Stimulated activated naive CD8-positive, alpha-beta T cell treated with anti-CD3 and anti-CD28 coated beads, Interleukin-15, amount 100 ng/mL, for 72 hours (primary cell): Measurements from ENCODE around the gene LGALS3BP.
"Not testable (repeated sequence)": the region's sequence is repeated elsewhere in the genome, so short reads cannot be mapped to it uniquely, and the experiment has no call there.

Source experiments
- ATAC-seq: fragments of 150-1000 bp; cut with Tn5 transposase; 2 replicates; pipeline ENCODE4 v1.10.0; 2021; ENCODE audit warnings: mild to moderate bottlenecking, moderate library complexity
- DNase-seq, 2 donors: peaks; one replicate each; pipeline ENCODE4 v3.0.0; 2021 to 2022
- H3K27ac Mint-ChIP-seq, 2 donors: one replicate each; pipeline ENCODE4 v1.8.0; 2022; ENCODE audit warnings: mild to moderate bottlenecking in 2 of 2, mixed read lengths in 2 of 2, moderate library complexity in 2 of 2
- H3K27me3 Mint-ChIP-seq: one replicate; pipeline ENCODE4 v1.8.0; 2022; ENCODE audit warnings: mixed read lengths
- H3K4me1 Mint-ChIP-seq: one replicate; pipeline ENCODE4 v1.8.0; 2022; ENCODE audit warnings: mild to moderate bottlenecking, mixed read lengths
- H3K4me3 Mint-ChIP-seq, 2 donors: one replicate each; pipeline ENCODE4 v1.8.0; 2022; ENCODE audit warnings: mild to moderate bottlenecking in 2 of 2, mixed read lengths in 2 of 2, moderate library complexity in 1 of 2
- H3K9me3 Mint-ChIP-seq, 2 donors: one replicate each; pipeline ENCODE4 v1.8.0; 2022; ENCODE audit warnings: mixed read lengths in 2 of 2

The LGALS3BP gene

GRCh38 chr17:78952706-78953105, 27.0 kb downstream of the LGALS3BP start:
- H3K27ac Mint-ChIP-seq: no peak overlapping the region

DNA sequence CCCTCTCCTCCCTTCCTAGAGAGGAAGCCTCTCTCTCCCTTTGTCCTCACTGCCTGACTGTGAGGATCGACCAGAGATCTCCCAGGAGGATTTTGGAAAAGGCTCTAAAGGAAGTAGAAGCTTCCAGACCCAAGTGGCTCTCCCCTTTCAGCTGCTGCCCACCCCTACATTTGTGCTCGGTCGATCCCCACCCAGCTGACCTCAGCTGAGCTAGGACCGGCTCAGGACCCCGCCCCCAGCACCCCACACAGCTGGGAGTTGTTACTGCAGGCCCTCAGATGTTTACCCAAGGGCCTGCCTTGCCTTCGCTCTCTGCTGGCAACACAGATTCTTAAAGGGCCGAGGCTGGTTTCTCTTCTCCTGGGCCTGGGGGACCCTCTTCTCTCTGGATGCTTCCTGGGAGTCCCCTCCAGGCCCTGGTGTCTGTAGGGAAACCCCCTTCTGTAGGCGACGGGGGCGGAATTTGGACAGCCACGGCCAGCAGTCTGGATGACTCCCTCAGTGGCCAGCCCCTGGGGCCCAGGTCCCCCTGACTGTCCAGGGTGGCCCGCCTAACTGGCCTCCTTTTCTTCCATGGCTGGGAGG, 27.7 kb downstream of the LGALS3BP start:
- Mint-ChIP-seq H3K27me3 (no peaks in the 10 kb centered on the region), H3K4me3 (no peak overlapping the region), H3K4me1 (peaks cover 8% of the 10 kb centered on the region), H3K9me3 (peaks cover 0 to 23% of the 10 kb centered on the region in 2 donors), H3K27ac (no peak overlapping the region)
- ATAC-seq (no peak), DNase-seq (no peak)

More at GRCh38 chr17:78952706-78953105, 27.0 kb downstream of the LGALS3BP start:
- peaks cover 0 to 23% of the 10 kb centered on the region in 2 donors for H3K9me3 Mint-ChIP-seq
- DNase-seq: no peak
- ATAC-seq: no peak
- H3K27me3 Mint-ChIP-seq: no peaks in the 10 kb centered on the region
- H3K4me1 Mint-ChIP-seq: peaks cover 10% of the 10 kb centered on the region
- H3K4me3 Mint-ChIP-seq: no peak overlapping the region

DNA sequence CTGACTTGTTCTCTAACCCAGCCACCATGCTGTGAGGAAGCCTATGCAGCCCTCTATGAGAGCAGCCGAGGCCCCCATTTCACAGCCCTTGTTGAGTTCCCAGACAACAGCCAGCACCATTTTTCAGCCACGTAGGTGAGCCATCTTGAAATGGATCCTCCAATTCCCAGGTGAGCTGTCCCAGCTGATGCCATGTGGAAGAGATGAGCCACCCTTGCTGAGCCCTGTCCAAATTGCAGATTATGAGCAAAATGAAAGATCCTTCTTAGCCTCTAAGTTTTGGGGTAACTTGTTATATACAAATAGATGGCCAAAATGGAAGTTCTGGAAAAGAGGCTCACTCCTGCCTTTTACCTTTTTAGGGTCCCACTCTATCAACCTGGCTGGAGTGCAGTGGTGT, 28.9 kb downstream of the LGALS3BP start:
- ATAC-seq (no peak), DNase-seq (no peak)
- no peaks in the 10 kb centered on the region for H3K4me1 Mint-ChIP-seq
- no peaks in the 10 kb centered on the region for H3K27me3 Mint-ChIP-seq
- no peak overlapping the region for H3K4me3 Mint-ChIP-seq
- H3K9me3 Mint-ChIP-seq: peaks cover 0 to 23% of the 10 kb centered on the region in 2 donors
- no peak overlapping the region for H3K27ac Mint-ChIP-seq

DNA sequence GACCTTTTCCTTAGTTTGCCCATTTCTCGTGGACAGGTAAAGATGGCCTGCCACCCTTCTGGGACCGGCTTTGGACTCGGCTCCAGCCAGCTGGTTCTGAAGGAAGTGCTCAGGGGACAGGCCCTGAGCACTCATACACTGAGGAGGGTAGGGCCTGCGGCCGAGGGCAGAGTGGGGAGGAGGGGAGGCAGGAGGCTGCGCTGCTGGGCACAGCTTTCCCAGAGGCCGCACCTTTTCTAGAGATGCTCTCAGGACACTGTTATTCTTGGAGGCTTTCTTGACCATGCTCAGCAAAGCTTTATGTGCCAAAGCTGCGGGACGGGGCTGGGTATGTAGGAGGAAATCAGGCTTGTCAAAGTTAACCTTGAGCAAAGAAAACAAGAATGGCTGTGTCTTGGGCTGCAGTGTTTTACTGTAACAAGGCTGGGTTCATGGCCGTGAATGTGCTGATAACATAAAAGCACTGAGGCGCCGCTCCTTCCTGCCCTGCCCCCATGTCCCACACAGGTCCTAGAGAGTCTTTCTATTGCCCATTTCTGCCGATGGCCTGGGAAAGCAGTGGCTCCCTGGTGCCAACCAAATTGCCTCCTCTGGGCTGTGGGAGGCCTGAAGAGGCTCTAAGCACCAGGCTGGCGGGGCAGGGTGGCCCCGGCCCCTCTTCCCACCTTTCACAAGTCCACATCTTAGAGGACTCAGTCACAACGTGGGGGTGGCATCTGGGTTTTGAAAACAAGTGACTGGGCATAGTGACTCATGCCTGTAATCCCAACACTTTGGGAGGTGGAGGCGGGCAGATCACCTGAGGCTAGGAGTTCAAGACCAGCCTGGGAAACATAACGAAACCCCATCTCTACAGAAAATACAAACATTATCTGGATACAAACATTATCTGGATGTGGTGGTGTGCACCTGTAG, 32.2 kb downstream of the LGALS3BP start:
- ATAC-seq: no peak
- DNase-seq: no peak
- Mint-ChIP-seq H3K4me1 (peaks cover 4% of the 10 kb centered on the region), H3K9me3 (peaks cover 0 to 23% of the 10 kb centered on the region in 2 donors), H3K4me3 (no peak overlapping the region), H3K27me3 (no peaks in the 10 kb centered on the region), H3K27ac (peak overlapping the region in 1 of 2 donors; percentile 78)

DNA sequence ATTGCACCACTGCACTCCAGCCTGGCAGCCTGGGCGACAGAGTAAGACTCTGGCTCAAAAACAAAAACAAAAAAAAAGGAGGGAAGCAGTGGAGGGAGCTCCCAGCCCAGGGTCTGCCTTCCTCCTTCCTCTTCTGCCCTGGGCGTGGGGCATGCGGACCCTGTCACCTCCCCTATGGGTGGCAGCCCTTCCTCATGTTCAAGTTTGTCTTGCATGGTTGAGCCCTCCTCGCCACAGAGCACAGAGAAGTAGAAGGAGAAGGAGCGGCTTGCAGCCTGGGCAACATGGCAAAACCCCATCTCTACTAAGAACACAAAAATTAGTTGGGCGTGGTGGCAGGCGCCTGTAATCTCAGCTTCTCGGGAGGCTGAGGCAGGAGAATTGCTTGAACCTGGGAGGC, 33.1 kb downstream of the LGALS3BP start:
- Mint-ChIP-seq H3K4me1 (peaks cover 4% of the 10 kb centered on the region), H3K9me3 (peaks cover 0 to 23% of the 10 kb centered on the region in 2 donors), H3K27me3 (no peaks in the 10 kb centered on the region), H3K27ac (no peak overlapping the region), H3K4me3 (no peak overlapping the region)
- ATAC-seq: no peak
- no peak for DNase-seq

DNA sequence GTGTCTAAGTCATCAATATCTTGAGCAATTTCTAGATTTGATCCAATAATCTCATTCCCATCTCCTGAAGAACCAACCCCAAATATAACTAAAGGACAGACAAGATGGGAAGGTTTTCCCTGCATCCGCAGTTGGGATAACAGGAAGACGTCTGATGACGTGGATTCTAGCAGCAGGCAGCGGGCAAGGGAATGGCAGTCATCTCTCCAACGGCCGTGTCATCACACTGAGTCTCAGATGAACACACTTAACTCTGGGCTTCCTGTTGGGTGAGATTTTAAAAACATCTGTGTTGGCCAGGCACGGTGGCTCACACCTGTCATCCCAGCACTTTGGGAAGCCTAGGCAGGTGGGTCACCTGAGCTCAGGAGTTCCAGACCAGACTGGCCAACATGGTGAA, 33.6 kb downstream of the LGALS3BP start:
- Mint-ChIP-seq H3K4me3 (no peak overlapping the region), H3K4me1 (peaks cover 4% of the 10 kb centered on the region), H3K27me3 (no peaks in the 10 kb centered on the region), H3K9me3 (peaks cover 0 to 18% of the 10 kb centered on the region in 2 donors), H3K27ac (no peak overlapping the region)
- ATAC-seq: no peak
- no peak for DNase-seq

DNA sequence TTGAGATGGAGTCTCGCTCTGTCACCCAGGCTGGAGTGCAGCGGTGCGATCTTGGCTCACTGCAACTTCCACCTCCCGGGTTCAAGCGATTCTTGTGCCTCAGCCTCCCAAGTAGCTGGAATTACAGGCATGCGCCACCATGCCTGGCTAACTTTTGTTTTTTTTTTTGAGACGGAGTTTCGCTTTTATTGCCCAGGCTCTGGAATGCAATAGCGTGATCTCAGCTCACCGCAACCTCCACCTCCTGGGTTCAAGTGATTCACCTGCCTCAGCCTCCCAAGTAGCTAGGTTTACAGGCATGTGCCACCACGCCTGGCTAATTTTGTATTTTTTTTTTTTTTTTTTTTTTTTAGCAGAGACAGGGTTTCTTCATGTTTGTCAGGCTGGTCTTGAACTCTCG, 34.3 kb downstream of the LGALS3BP start:
- H3K4me3 Mint-ChIP-seq, H3K27me3 Mint-ChIP-seq, ATAC-seq, H3K4me1 Mint-ChIP-seq, DNase-seq: not testable (repeated sequence)
- Mint-ChIP-seq H3K9me3 (peaks cover 0 to 11% of the 10 kb centered on the region in 2 donors), H3K27ac (peak overlapping the region in 1 of 2 donors; percentile 67)

DNA sequence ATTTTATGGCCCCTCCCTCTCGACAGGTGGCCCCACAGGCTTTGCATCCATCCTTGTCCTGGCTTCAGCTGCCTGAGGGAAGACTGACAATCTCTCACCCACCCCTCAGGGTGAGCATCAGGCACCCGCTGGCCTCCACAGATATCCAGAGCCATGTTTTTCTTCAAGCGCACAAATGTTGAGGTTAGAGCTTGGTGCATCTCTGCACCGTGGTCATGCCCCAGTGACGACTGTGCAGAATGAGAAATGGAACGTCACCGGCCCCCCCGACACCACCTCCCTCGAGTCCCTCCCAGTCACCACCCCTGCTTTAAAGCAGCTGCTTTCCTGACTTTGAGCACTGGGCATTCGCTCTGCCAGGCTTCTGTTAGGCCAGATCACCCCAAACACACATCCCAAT, 34.8 kb downstream of the LGALS3BP start:
- Mint-ChIP-seq H3K4me3 (no peak overlapping the region), H3K27me3 (no peaks in the 10 kb centered on the region), H3K9me3 (peaks cover 0 to 7% of the 10 kb centered on the region in 2 donors), H3K4me1 (peaks cover 4% of the 10 kb centered on the region), H3K27ac (no peak overlapping the region)
- DNase-seq (no peak), ATAC-seq (no peak)

DNA sequence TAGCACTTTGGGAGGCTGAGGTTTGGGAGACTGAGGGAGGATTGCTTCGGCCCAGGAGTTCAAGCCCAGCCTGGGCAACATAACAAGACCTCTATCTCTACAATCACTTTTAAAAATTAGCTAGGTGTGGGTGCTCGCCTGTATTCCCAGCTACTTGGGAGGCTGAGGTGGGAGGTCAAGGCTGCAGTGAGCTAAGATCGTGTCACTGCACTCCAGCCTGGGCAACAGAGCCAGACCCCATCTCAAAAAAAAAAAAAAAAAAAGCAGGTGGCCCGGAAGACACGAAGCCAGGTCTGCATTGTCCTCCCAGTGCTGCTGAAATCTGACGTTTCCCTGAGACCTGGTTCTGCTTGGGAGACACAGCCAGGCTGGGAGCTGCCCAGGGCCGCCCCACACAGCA, 35.7 kb downstream of the LGALS3BP start:
- DNase-seq: no peak
- Mint-ChIP-seq H3K27ac (no peak overlapping the region), H3K4me1 (peaks cover 4% of the 10 kb centered on the region), H3K9me3 (no peaks in the 10 kb centered on the region), H3K4me3 (no peak overlapping the region), H3K27me3 (no peaks in the 10 kb centered on the region)
- ATAC-seq: no peak

DNA sequence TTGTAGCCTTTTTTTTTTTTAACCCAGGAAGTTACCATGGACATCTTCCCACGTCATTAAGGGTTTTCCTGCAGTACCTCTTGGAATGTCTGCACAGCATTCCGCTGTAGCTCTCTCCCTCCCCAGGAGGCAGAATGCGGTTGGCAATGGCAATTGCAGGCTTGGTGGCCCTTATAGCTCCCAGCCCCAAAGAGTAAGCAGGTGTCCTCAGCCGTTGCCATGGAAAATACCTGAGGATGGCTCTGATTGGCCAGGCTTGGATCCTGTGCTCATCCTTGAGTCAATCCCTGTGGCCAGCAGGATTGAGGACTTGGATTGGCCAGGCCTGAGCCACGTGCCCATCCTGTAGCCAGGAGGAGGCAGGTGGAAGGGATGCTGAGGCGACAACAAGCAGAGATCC, 39.0 kb downstream of the LGALS3BP start:
- DNase-seq: no peak
- H3K9me3 Mint-ChIP-seq: no peaks in the 10 kb centered on the region
- H3K27ac Mint-ChIP-seq: no peak overlapping the region
- H3K4me3 Mint-ChIP-seq: no peak overlapping the region
- H3K4me1 Mint-ChIP-seq: peaks cover 4% of the 10 kb centered on the region
- no peak for ATAC-seq
- no peaks in the 10 kb centered on the region for H3K27me3 Mint-ChIP-seq

DNA sequence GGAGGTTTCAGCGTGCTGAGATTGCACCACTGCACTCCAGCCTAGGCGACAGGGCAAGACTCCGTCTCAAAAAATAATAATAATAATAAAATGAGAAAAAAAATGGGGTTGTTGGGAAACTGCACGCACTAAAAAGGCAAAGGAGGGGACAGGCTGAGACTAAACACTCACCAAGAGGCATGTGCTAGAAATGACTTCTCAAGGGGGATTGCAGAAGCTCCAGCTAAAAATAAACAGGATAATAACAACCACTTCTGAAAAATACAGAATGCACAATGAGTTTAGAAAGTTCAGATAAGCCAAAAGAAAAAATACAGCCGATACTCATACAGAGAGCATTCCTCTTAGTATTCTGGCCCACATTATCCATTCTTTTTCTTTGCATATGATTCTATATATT, 39.5 kb downstream of the LGALS3BP start:
- H3K4me1 Mint-ChIP-seq: peaks cover 4% of the 10 kb centered on the region
- DNase-seq (no peak), ATAC-seq (no peak)
- H3K27ac Mint-ChIP-seq: no peak overlapping the region
- no peaks in the 10 kb centered on the region for H3K9me3 Mint-ChIP-seq
- no peaks in the 10 kb centered on the region for H3K27me3 Mint-ChIP-seq
- H3K4me3 Mint-ChIP-seq: no peak overlapping the region

GRCh38 chr17:78939615-78940014, 40.1 kb downstream of the LGALS3BP start:
- DNase-seq: no peak

GRCh38 chr17:78937561-78937960, 42.2 kb downstream of the LGALS3BP start:
- Mint-ChIP-seq H3K27ac (no peak overlapping the region), H3K4me1 (peaks cover 15% of the 10 kb centered on the region), H3K4me3 (no peak overlapping the region), H3K9me3 (no peaks in the 10 kb centered on the region), H3K27me3 (no peaks in the 10 kb centered on the region)
- ATAC-seq (no peak), DNase-seq (no peak)

More at GRCh38 chr17:78939615-78940014, 40.1 kb downstream of the LGALS3BP start:
- no peaks in the 10 kb centered on the region for H3K9me3 Mint-ChIP-seq
- no peaks in the 10 kb centered on the region for H3K27me3 Mint-ChIP-seq
- H3K4me1 Mint-ChIP-seq: peaks cover 4% of the 10 kb centered on the region
- H3K27ac Mint-ChIP-seq: no peak overlapping the region
- no peak overlapping the region for H3K4me3 Mint-ChIP-seq
- no peak for ATAC-seq

GRCh38 chr17:78935419-78936323, 44.1 kb downstream of the LGALS3BP start:
- peaks cover 15% of the 10 kb centered on the region for H3K4me1 Mint-ChIP-seq
- no peak for DNase-seq

DNA sequence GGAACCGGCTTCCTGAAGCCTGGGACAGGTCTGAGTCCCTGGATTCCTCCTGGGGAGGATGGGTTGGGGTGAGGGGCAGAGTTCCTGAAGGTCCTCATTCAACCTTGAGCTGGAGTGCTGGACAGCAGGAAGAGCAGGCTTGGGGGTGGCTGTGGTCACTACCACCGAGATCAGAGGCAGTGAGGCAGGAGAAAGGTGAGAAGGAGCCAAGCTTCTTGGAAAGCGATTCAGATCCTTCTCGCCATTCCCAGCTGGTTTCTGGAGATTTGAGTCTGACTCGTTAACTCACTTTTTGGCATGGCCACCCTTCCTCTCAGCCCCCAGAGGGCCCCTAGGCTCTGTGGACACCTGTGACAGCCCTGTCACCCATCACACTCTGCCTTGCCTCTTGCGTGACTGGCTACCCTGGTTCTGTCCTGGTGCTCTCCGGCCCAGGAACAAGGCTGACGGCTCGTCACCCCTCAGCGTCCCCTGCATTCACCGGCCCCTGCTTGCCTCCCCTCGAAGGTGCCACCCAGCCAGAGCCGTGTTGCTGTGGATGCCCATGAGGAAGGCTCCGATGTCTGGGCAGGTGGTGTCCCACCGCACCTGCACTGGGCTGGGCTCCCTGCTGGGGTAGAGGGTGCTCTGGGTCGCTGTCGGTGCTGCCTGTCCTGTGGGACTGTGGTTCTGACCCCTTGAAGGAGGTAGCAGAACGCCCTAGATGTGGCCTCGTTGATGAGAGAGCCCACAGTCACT, 44.9 kb downstream of the LGALS3BP start:
- Mint-ChIP-seq H3K9me3 (no peaks in the 10 kb centered on the region), H3K27ac (no peak overlapping the region), H3K27me3 (no peaks in the 10 kb centered on the region), H3K4me3 (no peak overlapping the region), H3K4me1 (peaks cover 15% of the 10 kb centered on the region)
- ATAC-seq (no peak), DNase-seq (no peak)

More at GRCh38 chr17:78935419-78936323, 44.1 kb downstream of the LGALS3BP start:
- Mint-ChIP-seq H3K27me3 (no peaks in the 10 kb centered on the region), H3K27ac (peak overlapping the region; percentile 53 to 79), H3K9me3 (no peaks in the 10 kb centered on the region), H3K4me3 (no peak overlapping the region)
- no peak for ATAC-seq
